K562 (cell line): Measurements from ENCODE around the gene ACSM2B.
"Not testable (repeated sequence)": the region's sequence is repeated elsewhere in the genome, so short reads cannot be mapped to it uniquely, and the experiment has no call there.

Source experiments
- NRF1 ChIP-seq, 2 experiments: fragments of 450-650 bp; IDR thresholded peaks in 1 of 2; conservative IDR thresholded peaks in 1 of 2; 2 replicates each; pipeline ENCODE4 v1.6.1; 2014; ENCODE audit warnings: mild to moderate bottlenecking in 2 of 2
- POLR2AphosphoS5 ChIP-seq: IDR thresholded peaks from 2 replicates; pipeline ENCODE4 v1.6.1; 2011; ENCODE audit warnings: mild to moderate bottlenecking, low read depth, low read length, moderate library complexity; ENCODE audit not compliant: control insufficient read depth, insufficient read depth
- SIN3A ChIP-seq, 2 experiments: fragments of 150-350 bp in 1 of 2; IDR thresholded peaks; 2 replicates each; pipeline ENCODE4 v1.6.1; 2011 to 2016; ENCODE audit warnings: borderline replicate concordance in 2 of 2, low read depth in 2 of 2, low read length in 2 of 2, mild to moderate bottlenecking in 2 of 2, moderate library complexity in 2 of 2; ENCODE audit not compliant: control insufficient read depth in 1 of 2
- SMARCC2 ChIP-seq: fragments of 450-650 bp; IDR thresholded peaks from 2 replicates; pipeline ENCODE4 v1.6.1; 2017; ENCODE audit warnings: antibody characterized with exemption, moderate library complexity, mild to moderate bottlenecking, low read depth
- TARDBP ChIP-seq: fragments of 450-650 bp; IDR thresholded peaks from 2 replicates; pipeline ENCODE4 v1.6.1; 2016
- ZC3H11A ChIP-seq: IDR thresholded peaks from 2 replicates; pipeline ENCODE4 v1.6.1; 2012; ENCODE audit warnings: low read depth, low read length, improper control_type of control experiment
- TF ChIP-seq, protein P1 (sequence below), 3 experiments: IDR thresholded peaks in 2 of 3; conservative IDR thresholded peaks in 1 of 3; 2 replicates each; pipeline ENCODE4 v1.5.1; 2011 to 2012; ENCODE audit warnings: low read length in 3 of 3, mild to moderate bottlenecking in 3 of 3, control low read depth in 2 of 3, improper control_type of control experiment in 1 of 3, inconsistent platforms in 1 of 3, low read depth in 1 of 3, mixed read lengths in 1 of 3, moderate library complexity in 1 of 3; ENCODE audit not compliant: insufficient read depth in 2 of 3
- TF ChIP-seq, protein P2 (sequence below): IDR thresholded peaks from 3 replicates; pipeline ENCODE4 v1.6.1; 2011; ENCODE audit warnings: borderline replicate concordance, mild to moderate bottlenecking; ENCODE audit not compliant: insufficient read length, insufficient read depth

DNA sequence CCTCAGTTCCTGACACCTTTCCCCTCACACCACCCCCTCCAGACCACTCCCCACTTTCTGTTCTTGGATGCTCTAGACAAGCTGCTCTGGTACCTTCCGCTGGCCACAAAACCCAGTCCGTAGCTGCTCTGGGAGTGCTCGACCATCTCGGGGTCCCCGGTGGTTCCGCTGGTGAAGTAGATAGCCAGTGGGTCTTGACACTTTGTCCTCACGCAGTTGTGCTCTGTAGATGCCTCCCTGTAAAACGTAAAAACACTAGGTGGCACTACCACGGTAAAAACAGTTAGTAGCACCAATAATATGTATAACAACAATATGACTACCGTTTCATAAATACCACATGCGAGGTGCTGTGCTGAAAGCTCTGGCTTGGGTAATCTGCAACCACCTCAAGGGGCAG, 26.0 kb upstream of the ACSM2B start:
- TF ChIP-seq SIN3A (IDR thresholded peaks at IDR 0.05; ENCODE audit: borderline replicate concordance in 2 of 2, control insufficient read depth in 1 of 2, low read depth in 2 of 2, low read length in 2 of 2); POLR2AphosphoS5; ZC3H11A; TARDBP; SMARCC2; NRF1 (conservative IDR thresholded peaks at IDR 0.05 in 1 of 2, IDR thresholded peaks at IDR 0.05 in 1 of 2): not testable (repeated sequence)
- TF ChIP-seq, protein P1, sequence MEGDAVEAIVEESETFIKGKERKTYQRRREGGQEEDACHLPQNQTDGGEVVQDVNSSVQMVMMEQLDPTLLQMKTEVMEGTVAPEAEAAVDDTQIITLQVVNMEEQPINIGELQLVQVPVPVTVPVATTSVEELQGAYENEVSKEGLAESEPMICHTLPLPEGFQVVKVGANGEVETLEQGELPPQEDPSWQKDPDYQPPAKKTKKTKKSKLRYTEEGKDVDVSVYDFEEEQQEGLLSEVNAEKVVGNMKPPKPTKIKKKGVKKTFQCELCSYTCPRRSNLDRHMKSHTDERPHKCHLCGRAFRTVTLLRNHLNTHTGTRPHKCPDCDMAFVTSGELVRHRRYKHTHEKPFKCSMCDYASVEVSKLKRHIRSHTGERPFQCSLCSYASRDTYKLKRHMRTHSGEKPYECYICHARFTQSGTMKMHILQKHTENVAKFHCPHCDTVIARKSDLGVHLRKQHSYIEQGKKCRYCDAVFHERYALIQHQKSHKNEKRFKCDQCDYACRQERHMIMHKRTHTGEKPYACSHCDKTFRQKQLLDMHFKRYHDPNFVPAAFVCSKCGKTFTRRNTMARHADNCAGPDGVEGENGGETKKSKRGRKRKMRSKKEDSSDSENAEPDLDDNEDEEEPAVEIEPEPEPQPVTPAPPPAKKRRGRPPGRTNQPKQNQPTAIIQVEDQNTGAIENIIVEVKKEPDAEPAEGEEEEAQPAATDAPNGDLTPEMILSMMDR (IDR thresholded peaks at IDR 0.05 in 2 of 3, conservative IDR thresholded peaks at IDR 0.05 in 1 of 3; ENCODE audit: insufficient read depth in 2 of 3, low read depth in 1 of 3, low read length in 3 of 3), result peak; percentile 26 to 55 (median 42); a peak in 5 of 6 replicates
- TF ChIP-seq, protein P2, sequence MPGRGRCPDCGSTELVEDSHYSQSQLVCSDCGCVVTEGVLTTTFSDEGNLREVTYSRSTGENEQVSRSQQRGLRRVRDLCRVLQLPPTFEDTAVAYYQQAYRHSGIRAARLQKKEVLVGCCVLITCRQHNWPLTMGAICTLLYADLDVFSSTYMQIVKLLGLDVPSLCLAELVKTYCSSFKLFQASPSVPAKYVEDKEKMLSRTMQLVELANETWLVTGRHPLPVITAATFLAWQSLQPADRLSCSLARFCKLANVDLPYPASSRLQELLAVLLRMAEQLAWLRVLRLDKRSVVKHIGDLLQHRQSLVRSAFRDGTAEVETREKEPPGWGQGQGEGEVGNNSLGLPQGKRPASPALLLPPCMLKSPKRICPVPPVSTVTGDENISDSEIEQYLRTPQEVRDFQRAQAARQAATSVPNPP, result not testable (repeated sequence)
